ENCODE measurements around the gene ISX.

GRCh38 chr22:35023692-35024363, 42.1 kb upstream of the ISX start:
- TF ChIP-seq POLR2A (IDR thresholded peaks at IDR 0.05): no peak
- TF ChIP-seq CTCF (IDR thresholded peaks at IDR 0.05 in 8 of 11, conservative IDR thresholded peaks at IDR 0.05 in 3 of 11): peak in 10 of 11 experiments; percentile 36 to 88 (median 80)
